ENCODE data around the gene RAP1GAP.

- no peak for TF ChIP-seq CTCF (IDR thresholded peaks at IDR 0.05; ENCODE audit: borderline replicate concordance, extremely low read depth, low read length, poor library complexity, severe bottlenecking)
- no peak for TF ChIP-seq EZH2 (IDR thresholded peaks at IDR 0.05; ENCODE audit: borderline replicate concordance, low read depth, low read length, severe bottlenecking)
Observed at GRCh38 chr1:21628798-21629393, 40.3 kb downstream of the RAP1GAP start.
